Testis (tissue), 3 donors: ENCODE measurements around the gene MACROD2. TPM values are rescaled to one million over a fixed set of nuclear protein-coding genes. Genes with fewer than 3 reads are reported as not detected.

Experiments
- DNase-seq: peaks from one replicate; pipeline ENCODE4 v3.0.0-alpha.2; 2019
- H3K27ac ChIP-seq, 2 donors: fragments of 200-600 bp; sonication (generic); one replicate each; pipeline ENCODE4 v1.5.1; 2019
- H3K27me3 ChIP-seq: fragments of 200-600 bp; sonication (generic); one replicate; pipeline ENCODE4 v1.5.1; 2019
- H3K36me3 ChIP-seq: fragments of 200-600 bp; sonication (generic); one replicate; pipeline ENCODE4 v1.5.1; 2017; ENCODE audit warnings: low read depth; ENCODE audit errors: missing control alignments
- H3K4me1 ChIP-seq: fragments of 200-600 bp; sonication (generic); one replicate; pipeline ENCODE4 v1.5.1; 2019
- H3K4me3 ChIP-seq, 2 donors: fragments of 200-600 bp; sonication (generic); one replicate each; pipeline ENCODE4 v1.5.1; 2017 to 2019
- H3K9me3 ChIP-seq: fragments of 200-600 bp; sonication (generic); one replicate; pipeline ENCODE4 v1.5.1; 2017
- POLR2A ChIP-seq: fragments of 450-650 bp; IDR thresholded peaks from one replicate; pipeline ENCODE4 v1.6.1; 2017; ENCODE audit warnings: antibody characterized with exemption, mild to moderate bottlenecking, moderate library complexity
- WGBS, 2 donors: methylation state at CpG; one replicate each; pipeline ENCODE4 v1.1.5; 2018; 5-methylcytosine and 5-hydroxymethylcytosine counted together
- intact Hi-C: fragments of 100-400 bp; cut with DNase I; formaldehyde crosslinking; loops from one replicate; pipeline ENCODE4 v1.15.1; 2023; ENCODE audit warnings: low total_unique reads
- polyA plus RNA-seq: library from polyadenylated mRNA; stranded (reverse); fragments of 350-450 nt; fragmentation: Illumina TruSeq; extraction: RNeasy Lipid Tissue Mini Kit (QIAGEN cat#74804); gene quantifications from one replicate; pipeline ENCODE4 v1.2.3, GENCODE V29; 2014; ENCODE audit warnings: low read depth, low replicate concordance; ENCODE audit not compliant: insufficient read depth
- total RNA-seq, 2 donors: library from RNA; depleted of rRNA; stranded (reverse); fragments of >200 nt; gene quantifications; one replicate each; pipeline ENCODE4 v1.2.3, GENCODE V29; 2016
- TF ChIP-seq, protein P1 (sequence below), 3 experiments: fragments of 450-650 bp in 2 of 3; fragments of 200-600 bp in 1 of 3; sonication (generic) in 1 of 3; IDR thresholded peaks; one replicate each; pipeline ENCODE4 v1.5.1; 2016 to 2019; ENCODE audit warnings: antibody characterized with exemption in 3 of 3, mild to moderate bottlenecking in 2 of 3, moderate library complexity in 1 of 3

Gene MACROD2
- total and polyA plus RNA-seq, 3 donors from 2014 or later: 12.6 to 20.6 (median 16.8) TPM

GRCh38 chr20:14361509-14362345, 366.4 kb downstream of the MACROD2 start:
- 89 to 97% methylated on average over 3 of the region's 3 CpGs for WGBS, 2 donors
- no peak overlapping the region for H3K27ac ChIP-seq
- H3K27me3 ChIP-seq: no peaks in the 10 kb centered on the region
- intact Hi-C loops: no loop called here
- no peaks in the 10 kb centered on the region for H3K9me3 ChIP-seq
- H3K4me3 ChIP-seq: no peak overlapping the region
- H3K4me1 ChIP-seq: no peaks in the 10 kb centered on the region
- DNase-seq: no peak
- no peaks in the 10 kb centered on the region for H3K36me3 ChIP-seq
- TF ChIP-seq POLR2A: no peak
- TF ChIP-seq, protein P1, sequence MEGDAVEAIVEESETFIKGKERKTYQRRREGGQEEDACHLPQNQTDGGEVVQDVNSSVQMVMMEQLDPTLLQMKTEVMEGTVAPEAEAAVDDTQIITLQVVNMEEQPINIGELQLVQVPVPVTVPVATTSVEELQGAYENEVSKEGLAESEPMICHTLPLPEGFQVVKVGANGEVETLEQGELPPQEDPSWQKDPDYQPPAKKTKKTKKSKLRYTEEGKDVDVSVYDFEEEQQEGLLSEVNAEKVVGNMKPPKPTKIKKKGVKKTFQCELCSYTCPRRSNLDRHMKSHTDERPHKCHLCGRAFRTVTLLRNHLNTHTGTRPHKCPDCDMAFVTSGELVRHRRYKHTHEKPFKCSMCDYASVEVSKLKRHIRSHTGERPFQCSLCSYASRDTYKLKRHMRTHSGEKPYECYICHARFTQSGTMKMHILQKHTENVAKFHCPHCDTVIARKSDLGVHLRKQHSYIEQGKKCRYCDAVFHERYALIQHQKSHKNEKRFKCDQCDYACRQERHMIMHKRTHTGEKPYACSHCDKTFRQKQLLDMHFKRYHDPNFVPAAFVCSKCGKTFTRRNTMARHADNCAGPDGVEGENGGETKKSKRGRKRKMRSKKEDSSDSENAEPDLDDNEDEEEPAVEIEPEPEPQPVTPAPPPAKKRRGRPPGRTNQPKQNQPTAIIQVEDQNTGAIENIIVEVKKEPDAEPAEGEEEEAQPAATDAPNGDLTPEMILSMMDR (IDR thresholded peaks at IDR 0.05): no peak

GRCh38 chr20:14374196-14374595, 378.9 kb downstream of the MACROD2 start:
- Histone ChIP-seq H3K27me3 (no peaks in the 10 kb centered on the region), H3K27ac (no peak overlapping the region), H3K9me3 (no peaks in the 10 kb centered on the region), H3K4me3 (no peak overlapping the region), H3K4me1 (no peaks in the 10 kb centered on the region), H3K36me3 (no peaks in the 10 kb centered on the region)
- no peak for DNase-seq
- WGBS, 2 donors: 76 to 79% methylated on average over 3 of the region's 3 CpGs
- TF ChIP-seq, protein P1 (IDR thresholded peaks at IDR 0.05): no peak
- TF ChIP-seq POLR2A: no peak
- intact Hi-C loops: no loop called here

DNA sequence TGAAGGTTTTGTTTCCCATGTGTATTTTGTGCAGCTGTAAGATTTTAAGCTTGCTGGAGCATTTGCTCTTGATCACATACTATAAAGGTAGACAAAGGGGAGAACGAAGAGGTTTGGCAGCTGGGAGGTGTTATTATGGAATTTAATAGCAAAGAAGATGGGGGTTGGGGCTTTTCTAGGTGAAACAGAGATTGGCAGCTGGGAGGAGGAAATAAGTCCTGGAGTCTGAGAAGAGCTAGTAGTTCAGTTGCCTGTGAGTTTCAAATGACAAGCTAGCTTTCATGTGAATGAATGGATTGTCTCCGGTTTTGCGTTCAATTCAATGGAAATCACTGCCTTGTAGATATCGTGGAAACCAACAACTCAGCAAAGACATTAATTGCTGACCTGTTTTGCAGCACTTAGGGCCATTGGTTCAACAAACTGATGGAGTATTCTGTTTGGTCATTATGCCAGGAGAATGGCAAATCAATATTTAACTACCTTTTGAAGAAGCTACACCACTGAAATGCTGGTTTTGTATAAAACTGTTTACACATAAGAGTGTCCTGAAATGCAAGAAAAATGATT, 380.2 kb downstream of the MACROD2 start:
- Histone ChIP-seq H3K4me3 (no peak overlapping the region), H3K36me3 (no peaks in the 10 kb centered on the region), H3K4me1 (no peaks in the 10 kb centered on the region), H3K27me3 (no peaks in the 10 kb centered on the region), H3K27ac (no peak overlapping the region), H3K9me3 (no peaks in the 10 kb centered on the region)
- WGBS, 2 donors: 80% methylated on average over 4 of the region's 4 CpGs
- TF ChIP-seq, protein P1 (IDR thresholded peaks at IDR 0.05): no peak
- no peak for TF ChIP-seq POLR2A
- no peak for DNase-seq
- intact Hi-C loops: no loop called here

- no peak for DNase-seq
- intact Hi-C loops: no loop called here
- H3K4me1 ChIP-seq: no peaks in the 10 kb centered on the region
- H3K27ac ChIP-seq: no peak overlapping the region
- no peaks in the 10 kb centered on the region for H3K9me3 ChIP-seq
- H3K27me3 ChIP-seq: no peaks in the 10 kb centered on the region
- no peak overlapping the region for H3K4me3 ChIP-seq
- TF ChIP-seq, protein P1 (IDR thresholded peaks at IDR 0.05): no peak
- no peak for TF ChIP-seq POLR2A
- no peaks in the 10 kb centered on the region for H3K36me3 ChIP-seq
These were observed 383.0 kb downstream of the MACROD2 start for GRCh38 chr20:14378326-14378725.

GRCh38 chr20:14383335-14383734, 388.0 kb downstream of the MACROD2 start:
- H3K9me3 ChIP-seq: no peaks in the 10 kb centered on the region
- TF ChIP-seq POLR2A: no peak
- TF ChIP-seq, protein P1 (IDR thresholded peaks at IDR 0.05): no peak
- H3K36me3 ChIP-seq: no peaks in the 10 kb centered on the region
- DNase-seq: no peak
- 89 to 93% methylated on average over 5 of the region's 5 CpGs for WGBS, 2 donors
- H3K27me3 ChIP-seq: no peaks in the 10 kb centered on the region
- no peaks in the 10 kb centered on the region for H3K4me1 ChIP-seq
- no peak overlapping the region for H3K27ac ChIP-seq
- intact Hi-C loops: no loop called here
- no peak overlapping the region for H3K4me3 ChIP-seq
